K562 treated with DMSO at 1 percent for 48 hours (cell line): Measurements from ENCODE around the gene ABCC5. TPM values are rescaled to one million over a fixed set of nuclear protein-coding genes. Genes with fewer than 3 reads are reported as not detected.

ENCODE experiments used
- total RNA-seq: library from RNA; unstranded; fragments of 300-600 nt; gene quantifications from 2 replicates; pipeline ENCODE4 v1.2.3, GENCODE V29; 2022; ENCODE audit warnings: low replicate concordance; ENCODE audit errors: extremely low read depth

The ABCC5 gene
- total RNA-seq, result not detected in 2 replicates

DNA sequence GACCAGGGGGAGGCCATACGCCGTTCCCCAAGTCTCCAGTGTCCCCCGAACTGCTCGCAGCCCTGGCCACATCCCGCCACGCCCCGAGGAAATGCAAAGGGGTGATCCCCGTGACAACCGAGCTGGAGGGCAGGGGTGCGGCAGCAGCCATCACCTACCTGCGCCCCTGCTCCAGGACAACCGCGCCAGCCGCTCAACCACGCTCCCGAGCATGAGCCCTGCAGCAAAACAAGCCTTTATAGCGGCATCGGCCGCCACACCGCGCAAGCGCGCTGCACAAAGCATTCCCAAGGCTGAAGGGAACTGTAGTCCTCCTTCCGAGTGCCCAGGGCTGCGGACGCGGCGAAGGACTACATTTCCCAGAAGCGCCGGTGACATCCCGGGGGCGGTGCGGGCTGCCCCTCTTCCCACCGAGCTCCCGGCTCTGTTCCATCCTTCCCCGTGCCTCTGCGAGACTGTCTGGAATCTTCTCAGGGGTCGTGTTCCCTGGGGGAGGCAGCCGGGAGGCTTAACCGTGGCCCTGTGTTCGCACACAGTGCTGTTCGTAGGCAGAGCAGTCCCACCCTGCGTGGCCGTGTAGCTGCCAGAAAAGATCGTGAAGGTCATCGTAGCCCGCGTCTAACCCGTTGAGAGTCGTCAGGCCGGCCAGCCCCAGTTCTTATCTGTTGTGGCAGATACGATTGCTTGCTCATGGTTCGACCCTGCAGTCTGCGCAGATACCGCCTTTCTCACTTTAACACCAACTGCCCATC, at the start of gene ABCC5:
Gene ABCC5, minus strand, starts transcription at position 213 of the 752 bp plus-strand sequence. CDS start 3,492 bp downstream, outside the sequence.

DNA sequence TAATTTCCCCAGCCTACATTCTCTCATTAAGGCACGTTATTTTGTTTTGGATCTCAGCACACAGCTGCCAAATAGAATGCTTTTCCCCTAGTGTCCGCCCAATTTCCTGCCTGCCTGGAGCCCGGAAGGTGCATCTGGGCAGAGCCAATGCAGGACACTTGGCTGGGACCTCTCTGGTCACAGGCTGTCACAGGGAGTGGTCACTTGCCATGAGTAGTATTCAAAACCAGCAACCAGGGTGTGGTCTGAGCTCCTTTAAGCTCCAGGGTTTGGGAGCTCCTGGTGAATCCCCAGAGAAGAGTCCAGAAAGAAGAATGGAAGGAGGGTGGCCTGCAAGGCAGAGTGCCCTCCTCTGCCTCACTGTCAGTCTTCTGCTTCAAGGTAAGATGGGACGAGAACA, 35.1 kb upstream of the ABCC5 start, which contains the start of gene HTR3C:
Gene HTR3C, plus strand, starts transcription at position 281 of the 400 bp plus-strand sequence. Its CDS starts 34 bp downstream, at position 315.

DNA sequence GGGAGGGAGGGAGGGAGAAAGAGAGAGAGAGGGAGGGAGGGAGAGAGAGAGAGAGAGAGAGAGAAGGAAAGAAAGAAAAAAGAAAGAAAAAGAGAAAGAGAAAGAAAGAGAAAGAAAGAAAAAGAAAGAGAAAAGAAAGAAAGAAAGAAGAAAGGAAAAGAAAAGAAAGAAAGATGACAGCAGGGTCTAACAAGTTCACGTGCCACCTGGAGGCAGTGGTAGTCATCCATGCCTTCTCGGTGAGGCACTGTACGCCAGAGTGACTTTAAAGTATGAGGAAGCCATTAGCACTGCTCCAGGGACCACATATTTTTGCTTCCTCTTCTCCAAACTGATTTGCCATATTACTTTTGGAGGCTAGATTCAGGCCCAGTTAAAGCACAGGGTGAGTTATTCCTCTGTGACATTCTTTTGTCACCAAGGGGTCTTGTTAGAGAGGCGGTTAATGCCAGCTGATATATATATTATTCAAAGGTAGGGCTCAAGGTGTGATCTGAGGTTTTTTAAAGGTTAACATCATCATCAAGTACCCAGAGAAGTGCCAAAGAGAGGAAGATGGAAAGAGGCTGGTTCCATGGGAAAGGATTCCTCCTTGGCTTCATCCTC, 13.6 kb upstream of the ABCC5 start, which contains the start of gene HTR3D:
Gene HTR3D, plus strand, starts transcription at position 556 of the 606 bp plus-strand sequence. Its CDS starts 0 bp downstream, at position 556.

DNA sequence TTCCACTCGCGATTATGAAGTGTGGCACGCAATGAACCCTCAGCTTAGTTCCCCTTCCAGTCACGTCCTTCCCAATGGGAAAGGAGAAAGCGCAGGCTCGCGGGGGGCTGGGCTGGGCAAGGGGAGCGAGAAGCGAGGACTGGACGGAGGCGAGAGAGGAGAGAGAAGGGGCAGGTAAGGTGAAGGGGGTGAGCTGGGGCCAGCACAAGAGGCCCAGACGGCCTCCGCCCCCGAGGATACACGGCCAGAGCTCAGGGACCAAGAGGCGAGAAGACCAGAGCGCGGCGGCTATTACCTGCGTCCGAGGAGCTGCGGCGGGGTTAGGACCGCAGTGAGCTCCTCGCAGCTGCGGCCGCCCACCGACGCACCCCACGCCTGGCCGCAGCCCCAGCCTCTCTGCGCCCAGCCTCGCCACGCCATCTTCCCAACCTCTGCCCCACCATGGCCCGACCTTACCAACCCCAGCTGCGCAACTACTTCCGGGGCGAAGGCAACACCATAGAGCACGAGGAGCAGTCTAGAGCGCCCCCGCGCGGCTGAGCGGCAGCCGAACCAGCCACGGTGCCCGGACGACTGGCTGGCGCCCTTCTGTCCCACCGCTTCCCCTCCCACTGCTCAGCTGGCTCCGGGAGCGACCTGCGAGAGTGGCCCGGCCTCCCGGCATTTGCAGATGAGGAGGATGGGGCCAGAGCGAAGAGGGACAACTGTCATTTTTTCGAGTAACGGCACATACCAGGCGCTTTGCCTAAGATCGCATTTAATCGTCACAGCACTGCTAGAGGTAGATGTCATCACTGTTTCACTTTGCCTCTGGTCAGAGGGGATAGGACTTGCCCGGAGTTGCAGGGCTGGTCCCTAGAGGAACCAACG, 133.0 kb downstream of the ABCC5 start, which contains the start of gene PARL:
Gene PARL, minus strand, starts transcription at position 454 of the 870 bp plus-strand sequence. Its CDS starts 34 bp downstream, at position 420.

Other genes starting within 250 kb of the ABCC5 start
- not detected in 2 replicates for gene MAP6D1, start 192.3 kb downstream of the ABCC5 start, total RNA-seq
- not detected in 2 replicates for gene PARL, start 133.0 kb downstream of the ABCC5 start, total RNA-seq
- not detected in 2 replicates for gene HTR3D, start 13.9 kb upstream of the ABCC5 start, total RNA-seq
- gene HTR3C, start 35.2 kb upstream of the ABCC5 start, total RNA-seq, result not detected in 2 replicates
- not detected in 2 replicates for gene HTR3E, start 79.2 kb upstream of the ABCC5 start, total RNA-seq
- gene EIF2B5, start 117.5 kb upstream of the ABCC5 start, total RNA-seq, result not detected in 2 replicates
- gene DVL3, start 137.5 kb upstream of the ABCC5 start, total RNA-seq, result not detected in 2 replicates
- 892 TPM in 1 of 2 replicates, not detected in the other for gene AP2M1, start 157.0 kb upstream of the ABCC5 start, total RNA-seq
- not detected in 2 replicates for gene ABCF3, start 168.3 kb upstream of the ABCC5 start, total RNA-seq
- gene VWA5B2, start 211.7 kb upstream of the ABCC5 start, total RNA-seq, result not detected in 2 replicates
- gene ALG3, start 231.1 kb upstream of the ABCC5 start, total RNA-seq, result not detected in 2 replicates
- gene EEF1AKMT4, start 231.8 kb upstream of the ABCC5 start, total RNA-seq, result not detected in 2 replicates
- not detected in 2 replicates for gene CAMK2N2, start 243.7 kb upstream of the ABCC5 start, total RNA-seq